ENCODE measurements around the gene GPR78.

The GPR78 gene

GRCh38 chr4:8538076-8538702, 42.0 kb upstream of the GPR78 start:
- Histone ChIP-seq H3K4me2 (ENCODE audit: insufficient read depth, low read length) (no peak overlapping the region), H2AFZ (ENCODE audit: low read depth, low read length) (no peak overlapping the region)

GRCh38 chr4:8538703-8539567, 41.3 kb upstream of the GPR78 start:
- Histone ChIP-seq H3K4me2 (ENCODE audit: insufficient read depth, low read length) (no peak overlapping the region), H3K9ac (ENCODE audit: low read depth, low read length) (no peak overlapping the region)

More at GRCh38 chr4:8538076-8538702, 42.0 kb upstream of the GPR78 start:
- H3K79me2 ChIP-seq (ENCODE audit: insufficient read depth, low read length), result no peaks in the 10 kb centered on the region
- no peaks in the 10 kb centered on the region for H3K9me3 ChIP-seq (ENCODE audit: insufficient read depth, low read length, severe bottlenecking)
- H3K4me3 ChIP-seq (ENCODE audit: low read depth in 1 of 2, low read length in 2 of 2), result no peak overlapping the region
- no peak for ATAC-seq (ENCODE audit: insufficient read depth, low read depth)
- H3K9ac ChIP-seq (ENCODE audit: low read depth, low read length), result no peak overlapping the region
- no peak overlapping the region for H3K27ac ChIP-seq (ENCODE audit: low read length)
- H3K4me1 ChIP-seq (ENCODE audit: insufficient read depth, low read length), result no peaks in the 10 kb centered on the region
- no peaks in the 10 kb centered on the region for H4K20me1 ChIP-seq (ENCODE audit: insufficient read depth, low read length)
- no peaks in the 10 kb centered on the region for H3K36me3 ChIP-seq (ENCODE audit: insufficient read depth, low read length)
- TF ChIP-seq CTCF (IDR thresholded peaks at IDR 0.05; ENCODE audit: borderline replicate concordance, extremely low read depth, low read length, poor library complexity, severe bottlenecking) (no peak), EZH2 (IDR thresholded peaks at IDR 0.05; ENCODE audit: borderline replicate concordance, low read depth, low read length, severe bottlenecking) (no peak)
- DNase-seq, result no peak
- H3K27me3 ChIP-seq (ENCODE audit: insufficient read depth, low read length, poor library complexity), result no peaks in the 10 kb centered on the region

GRCh38 chr4:8539661-8540060, 40.5 kb upstream of the GPR78 start:
- no peak overlapping the region for H3K9ac ChIP-seq (ENCODE audit: low read depth, low read length)
- no peaks in the 10 kb centered on the region for H3K36me3 ChIP-seq (ENCODE audit: insufficient read depth, low read length)
- DNase-seq (no peak), ATAC-seq (ENCODE audit: insufficient read depth, low read depth) (no peak)
- no peak overlapping the region for H3K27ac ChIP-seq (ENCODE audit: low read length)
- H3K4me2 ChIP-seq (ENCODE audit: insufficient read depth, low read length), result no peak overlapping the region
- H3K4me3 ChIP-seq (ENCODE audit: low read depth in 1 of 2, low read length in 2 of 2), result no peak overlapping the region
- no peaks in the 10 kb centered on the region for H3K27me3 ChIP-seq (ENCODE audit: insufficient read depth, low read length, poor library complexity)
- H4K20me1 ChIP-seq (ENCODE audit: insufficient read depth, low read length), result no peaks in the 10 kb centered on the region
- no peaks in the 10 kb centered on the region for H3K4me1 ChIP-seq (ENCODE audit: insufficient read depth, low read length)
- H3K9me3 ChIP-seq (ENCODE audit: insufficient read depth, low read length, severe bottlenecking), result no peaks in the 10 kb centered on the region
- H3K79me2 ChIP-seq (ENCODE audit: insufficient read depth, low read length), result no peaks in the 10 kb centered on the region
- H2AFZ ChIP-seq (ENCODE audit: low read depth, low read length), result no peak overlapping the region
- TF ChIP-seq EZH2 (IDR thresholded peaks at IDR 0.05; ENCODE audit: borderline replicate concordance, low read depth, low read length, severe bottlenecking), result no peak
- TF ChIP-seq CTCF (IDR thresholded peaks at IDR 0.05; ENCODE audit: borderline replicate concordance, extremely low read depth, low read length, poor library complexity, severe bottlenecking), result no peak

More at GRCh38 chr4:8538703-8539567, 41.3 kb upstream of the GPR78 start:
- no peaks in the 10 kb centered on the region for H3K9me3 ChIP-seq (ENCODE audit: insufficient read depth, low read length, severe bottlenecking)
- no peaks in the 10 kb centered on the region for H3K4me1 ChIP-seq (ENCODE audit: insufficient read depth, low read length)
- H4K20me1 ChIP-seq (ENCODE audit: insufficient read depth, low read length), result no peaks in the 10 kb centered on the region
- no peaks in the 10 kb centered on the region for H3K79me2 ChIP-seq (ENCODE audit: insufficient read depth, low read length)
- H3K4me3 ChIP-seq (ENCODE audit: low read depth in 1 of 2, low read length in 2 of 2), result no peak overlapping the region
- H3K36me3 ChIP-seq (ENCODE audit: insufficient read depth, low read length), result no peaks in the 10 kb centered on the region
- DNase-seq, result no peak
- no peak for TF ChIP-seq CTCF (IDR thresholded peaks at IDR 0.05; ENCODE audit: borderline replicate concordance, extremely low read depth, low read length, poor library complexity, severe bottlenecking)
- no peak for TF ChIP-seq EZH2 (IDR thresholded peaks at IDR 0.05; ENCODE audit: borderline replicate concordance, low read depth, low read length, severe bottlenecking)
- H3K27me3 ChIP-seq (ENCODE audit: insufficient read depth, low read length, poor library complexity), result no peaks in the 10 kb centered on the region
- no peak overlapping the region for H3K27ac ChIP-seq (ENCODE audit: low read length)
- no peak for ATAC-seq (ENCODE audit: insufficient read depth, low read depth)
- H2AFZ ChIP-seq (ENCODE audit: low read depth, low read length), result no peak overlapping the region

Data from DND-41 (cell line).